ENCODE data around the gene ERCC4. TPM values are rescaled to one million over a fixed set of nuclear protein-coding genes. Genes with fewer than 3 reads are reported as not detected.

ERCC4 gene
- total and polyA plus RNA-seq, 2 of the 8 experiments (the other 6 are each of a cell fraction or from before 2014, with no cell fraction given) = 1.6 to 13.2 TPM

DNA sequence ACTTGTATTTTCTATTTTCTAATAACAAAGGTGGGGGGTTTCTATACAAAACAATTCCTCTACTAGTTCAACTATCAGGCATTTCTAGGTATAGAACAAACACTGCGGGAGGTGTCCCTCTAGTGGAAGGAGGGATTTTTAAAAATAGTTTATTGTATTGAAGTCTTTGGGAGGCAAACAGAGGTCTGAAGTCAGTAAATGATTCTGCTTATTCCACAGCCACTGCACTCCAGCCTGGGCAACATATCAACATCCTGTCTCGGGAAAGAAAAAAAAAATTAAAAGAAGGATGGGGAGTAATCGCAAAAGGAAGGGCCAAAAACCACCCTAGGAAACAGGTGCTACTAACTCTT, 648 bp upstream of the ERCC4 start:
- H4K20me1 ChIP-seq (replicated peaks in 1 of 2; ENCODE audit: control insufficient read depth in 1 of 2, insufficient read depth in 2 of 2, low read length in 2 of 2) = no peaks in the 10 kb centered on the region
- H3K9me3 ChIP-seq (ENCODE audit: insufficient read depth in 2 of 2, low read depth in 1 of 2, low read length in 1 of 2) = no peaks in the 10 kb centered on the region
- ChIA-PET CTCF (ENCODE audit: partially characterized antibody) (interaction anchor here (0.7 to 2.9 kb wide), 24 partner anchors 8 to 1318 kb away, joined by 3 to 11 read pairs (median 3); no protein-coding TSS in a partner anchor), POLR2A (ENCODE audit: partially characterized antibody) (interaction anchor here (0.7 to 1.2 kb wide), 5 partner anchors 11 to 367 kb away, joined by 3 to 8 read pairs (median 3); no protein-coding TSS in a partner anchor)
- H3K14ac ChIP-seq (ENCODE audit: insufficient read length) = no peak overlapping the region
- H3K36me3 ChIP-seq (ENCODE audit: control insufficient read depth in 2 of 4, insufficient read depth in 4 of 4, low read length in 3 of 4) = peaks cover 0 to 5% (median 0%) of the 10 kb centered on the region in 4 experiments; a peak in 2 of 8 replicates
- H2BK12ac ChIP-seq (ENCODE audit: low read depth, low read length) = no peak overlapping the region
- no peak overlapping the region for H2AK5ac ChIP-seq (ENCODE audit: low read depth, low read length)
- no peaks in the 10 kb centered on the region for H3K79me1 ChIP-seq (ENCODE audit: low read depth, low read length)
- no peaks in the 10 kb centered on the region; a peak in 1 of 7 replicates for H3K27me3 ChIP-seq (replicated peaks in 1 of 4; ENCODE audit: control insufficient read depth in 3 of 4, extremely low read depth in 1 of 4, insufficient read depth in 3 of 4, low read length in 3 of 4)
- H3K56ac ChIP-seq (replicated peaks; ENCODE audit: insufficient read length, low read depth, low read length) = no peak overlapping the region
- H2BK15ac ChIP-seq (ENCODE audit: low read length) = no peak overlapping the region
- H2BK5ac ChIP-seq (ENCODE audit: low read depth, low read length) = no peak overlapping the region
- no peak overlapping the region for H4K8ac ChIP-seq (ENCODE audit: extremely low read depth, insufficient read depth, low read length)
- peak overlapping the region in 1 of 4 experiments; percentile 44; a peak in 1 of 8 replicates for H3K4me3 ChIP-seq (ENCODE audit: extremely low read depth in 1 of 4, insufficient read depth in 2 of 4, low read depth in 3 of 4, low read length in 4 of 4)
- H3K4me1 ChIP-seq (replicated peaks in 1 of 4; ENCODE audit: control insufficient read depth in 3 of 4, insufficient read depth in 4 of 4, low read length in 3 of 4) = peaks cover 0 to 7% (median 3%) of the 10 kb centered on the region in 4 experiments; a peak in 4 of 7 replicates
- H4K5ac ChIP-seq (ENCODE audit: insufficient read length, low read depth, low read length) = no peak overlapping the region
- peaks cover 4% of the 10 kb centered on the region; the same call in 1 of the 2 replicates for H3K23me2 ChIP-seq (ENCODE audit: low read depth, low read length)
- H2BK120ac ChIP-seq (replicated peaks; ENCODE audit: low read depth, low read length) = no peak overlapping the region
- WGBS, 2 experiments (ENCODE audit: extremely low coverage in 1 of 2, insufficient coverage in 1 of 2, insufficient read length in 1 of 2, insufficient replicate concordance in 2 of 2, low coverage in 1 of 2, low lambda C conversion rate in 2 of 2, missing lambda C conversion rate in 1 of 2) = 34% methylated on average over 3 of the region's 3 CpGs; no CpG with 5 or more reads in 1 of the 2 experiments
- no peak overlapping the region for H3K4ac ChIP-seq (replicated peaks; ENCODE audit: insufficient read length, low read depth, low read length)
- peak overlapping the region; percentile 54 to 86 for H3K4me2 ChIP-seq (ENCODE audit: insufficient read depth in 1 of 2, low read depth in 2 of 2, low read length in 2 of 2)
- no peak overlapping the region for H4K91ac ChIP-seq (replicated peaks; ENCODE audit: insufficient read length, low read length)
- H2BK20ac ChIP-seq (ENCODE audit: low read length) = no peak overlapping the region
- H3K18ac ChIP-seq (ENCODE audit: extremely low read depth, low read length) = peak overlapping the region; percentile 28; the same call in 1 of the 2 replicates
- H3K9ac ChIP-seq (replicated peaks in 1 of 4; ENCODE audit: extremely low read depth in 1 of 4, low read depth in 3 of 4, low read length in 3 of 4) = peak overlapping the region in 1 of 4 experiments; percentile 39; a peak in 3 of 7 replicates
- H2AFZ ChIP-seq (ENCODE audit: low read length) = peak overlapping the region; percentile 64; the same call in 1 of the 2 replicates
- TF ChIP-seq CTBP2 (IDR thresholded peaks at IDR 0.05; ENCODE audit: borderline replicate concordance, insufficient read depth, insufficient read length, low read length) (no peak), RXRA (IDR thresholded peaks at IDR 0.05; ENCODE audit: insufficient read depth, low read depth, low read length) (no peak), RAD21 (IDR thresholded peaks at IDR 0.05 in 1 of 2, conservative IDR thresholded peaks at IDR 0.05 in 1 of 2; ENCODE audit: low read depth in 2 of 2, low read length in 2 of 2) (peak in 1 of 2 experiments; percentile 11; a peak in 1 of 4 replicates)
- TF ChIP-seq, protein P1, sequence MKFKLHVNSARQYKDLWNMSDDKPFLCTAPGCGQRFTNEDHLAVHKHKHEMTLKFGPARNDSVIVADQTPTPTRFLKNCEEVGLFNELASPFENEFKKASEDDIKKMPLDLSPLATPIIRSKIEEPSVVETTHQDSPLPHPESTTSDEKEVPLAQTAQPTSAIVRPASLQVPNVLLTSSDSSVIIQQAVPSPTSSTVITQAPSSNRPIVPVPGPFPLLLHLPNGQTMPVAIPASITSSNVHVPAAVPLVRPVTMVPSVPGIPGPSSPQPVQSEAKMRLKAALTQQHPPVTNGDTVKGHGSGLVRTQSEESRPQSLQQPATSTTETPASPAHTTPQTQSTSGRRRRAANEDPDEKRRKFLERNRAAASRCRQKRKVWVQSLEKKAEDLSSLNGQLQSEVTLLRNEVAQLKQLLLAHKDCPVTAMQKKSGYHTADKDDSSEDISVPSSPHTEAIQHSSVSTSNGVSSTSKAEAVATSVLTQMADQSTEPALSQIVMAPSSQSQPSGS (IDR thresholded peaks at IDR 0.05; ENCODE audit: low read length) = 0 out of 2 replicates have a peak, but pooled peaks have one; percentile 8
- FAIRE-seq = no peak
- no peak overlapping the region for H3K27ac ChIP-seq (ENCODE audit: low read depth, low read length)
- no peaks in the 10 kb centered on the region for H3K79me2 ChIP-seq (ENCODE audit: control insufficient read depth in 1 of 2, insufficient read depth in 2 of 2, low read length in 2 of 2)
- H3K23ac ChIP-seq (ENCODE audit: insufficient read length) = no peak overlapping the region
- no peak for DNase-seq (ENCODE audit: low read depth in 1 of 2, low spot score in 2 of 2)
